WERI-Rb-1 (cell line): ENCODE results near the gene ATP2B2.
A peak's percentile ranks its signal among the peaks of the same experiment; 100 is the strongest.

ENCODE experiments used
- DNase-seq: peaks from one replicate; pipeline ENCODE4 v3.0.0-alpha.2; 2020
- H3K27ac ChIP-seq: fragments of 250-450 bp; sonication (Bioruptor Pico); 2 replicates; pipeline ENCODE4 v1.5.1; 2020; ENCODE audit warnings: mild to moderate bottlenecking, moderate library complexity
- H3K27me3 ChIP-seq: fragments of 250-450 bp; sonication (Bioruptor Pico); 2 replicates; pipeline ENCODE4 v1.5.1; 2021; ENCODE audit warnings: mild to moderate bottlenecking, low read depth, moderate library complexity; ENCODE audit not compliant: insufficient read depth, severe bottlenecking
- H3K36me3 ChIP-seq: fragments of 250-450 bp; sonication (Bioruptor Pico); 2 replicates; pipeline ENCODE4 v1.5.1; 2020; ENCODE audit warnings: mild to moderate bottlenecking, moderate library complexity
- H3K4me3 ChIP-seq: 2 replicates; pipeline ENCODE4 v1.5.1; 2011; ENCODE audit warnings: low read depth, mild to moderate bottlenecking, control low read depth, low read length
- H3K9me3 ChIP-seq: fragments of 250-450 bp; sonication (Bioruptor Pico); 2 replicates; pipeline ENCODE4 v1.5.1; 2021; ENCODE audit warnings: mild to moderate bottlenecking, moderate library complexity; ENCODE audit not compliant: severe bottlenecking
- TF ChIP-seq, protein P1 (sequence below): IDR thresholded peaks from 2 replicates; pipeline ENCODE4 v1.5.1; 2011; ENCODE audit warnings: low read depth, mild to moderate bottlenecking, control low read depth, inconsistent platforms, low read length

Gene ATP2B2

DNA sequence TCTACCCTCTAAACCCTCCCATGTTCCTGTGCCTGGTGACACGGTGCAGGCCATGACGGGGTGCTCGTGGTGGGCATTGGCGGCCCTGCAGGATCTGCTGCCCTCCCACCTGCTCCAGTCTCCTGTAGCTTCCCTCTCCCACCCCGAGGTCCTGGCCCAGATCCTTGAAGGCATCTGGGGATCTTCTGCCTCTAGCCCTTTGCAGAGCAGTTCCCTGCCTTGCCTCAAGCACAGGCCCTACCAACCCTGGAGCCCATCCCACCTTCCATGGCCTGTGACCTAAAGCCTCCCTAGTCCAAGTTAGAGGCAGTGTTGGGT, 157.0 kb downstream of the ATP2B2 start:
- Histone ChIP-seq H3K27ac (no peak overlapping the region), H3K36me3 (no peaks in the 10 kb centered on the region), H3K9me3 (no peaks in the 10 kb centered on the region), H3K27me3 (no peaks in the 10 kb centered on the region), H3K4me3 (no peak overlapping the region)
- TF ChIP-seq, protein P1, sequence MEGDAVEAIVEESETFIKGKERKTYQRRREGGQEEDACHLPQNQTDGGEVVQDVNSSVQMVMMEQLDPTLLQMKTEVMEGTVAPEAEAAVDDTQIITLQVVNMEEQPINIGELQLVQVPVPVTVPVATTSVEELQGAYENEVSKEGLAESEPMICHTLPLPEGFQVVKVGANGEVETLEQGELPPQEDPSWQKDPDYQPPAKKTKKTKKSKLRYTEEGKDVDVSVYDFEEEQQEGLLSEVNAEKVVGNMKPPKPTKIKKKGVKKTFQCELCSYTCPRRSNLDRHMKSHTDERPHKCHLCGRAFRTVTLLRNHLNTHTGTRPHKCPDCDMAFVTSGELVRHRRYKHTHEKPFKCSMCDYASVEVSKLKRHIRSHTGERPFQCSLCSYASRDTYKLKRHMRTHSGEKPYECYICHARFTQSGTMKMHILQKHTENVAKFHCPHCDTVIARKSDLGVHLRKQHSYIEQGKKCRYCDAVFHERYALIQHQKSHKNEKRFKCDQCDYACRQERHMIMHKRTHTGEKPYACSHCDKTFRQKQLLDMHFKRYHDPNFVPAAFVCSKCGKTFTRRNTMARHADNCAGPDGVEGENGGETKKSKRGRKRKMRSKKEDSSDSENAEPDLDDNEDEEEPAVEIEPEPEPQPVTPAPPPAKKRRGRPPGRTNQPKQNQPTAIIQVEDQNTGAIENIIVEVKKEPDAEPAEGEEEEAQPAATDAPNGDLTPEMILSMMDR = no peak
- DNase-seq = no peak

DNA sequence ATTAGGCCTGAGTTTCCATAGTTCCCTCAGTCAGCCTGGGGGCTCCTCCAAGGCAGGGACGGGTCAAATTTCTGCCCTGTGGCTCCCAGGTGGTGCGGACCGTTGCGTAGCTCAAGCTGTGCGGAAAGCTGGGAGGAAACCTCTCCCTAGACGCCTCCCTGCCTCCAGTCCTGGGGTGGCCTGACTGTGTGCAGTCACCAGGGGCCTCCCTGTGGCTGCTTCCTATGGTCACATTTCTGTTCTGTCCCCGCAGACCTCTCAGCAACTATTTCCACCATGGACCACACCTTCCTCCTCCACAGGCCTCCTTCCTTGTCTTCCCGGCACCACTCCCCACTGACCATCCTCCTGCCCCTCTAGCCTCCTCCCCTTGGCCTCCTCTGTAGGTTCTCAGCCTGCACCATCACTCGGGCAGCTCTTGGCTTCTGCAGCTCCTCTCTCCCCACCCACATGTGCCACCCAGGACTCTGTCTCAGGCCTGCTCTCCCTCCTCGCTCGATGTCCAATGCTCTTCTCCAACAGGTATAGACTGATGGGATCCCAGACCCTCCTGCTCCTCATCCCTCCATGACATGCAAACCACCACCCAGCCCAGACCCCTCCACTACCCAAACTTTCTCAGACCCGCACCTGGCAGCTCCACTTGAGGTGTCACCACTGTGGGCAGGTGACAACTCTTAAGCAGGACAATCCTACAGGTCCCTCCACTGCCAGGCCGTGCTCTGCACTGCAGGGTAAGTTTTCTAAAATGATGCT, 157.6 kb downstream of the ATP2B2 start:
- Histone ChIP-seq H3K9me3 (no peaks in the 10 kb centered on the region), H3K36me3 (no peaks in the 10 kb centered on the region), H3K4me3 (no peak overlapping the region), H3K27me3 (no peaks in the 10 kb centered on the region), H3K27ac (no peak overlapping the region)
- TF ChIP-seq, protein P1 = no peak
- no peak for DNase-seq

DNA sequence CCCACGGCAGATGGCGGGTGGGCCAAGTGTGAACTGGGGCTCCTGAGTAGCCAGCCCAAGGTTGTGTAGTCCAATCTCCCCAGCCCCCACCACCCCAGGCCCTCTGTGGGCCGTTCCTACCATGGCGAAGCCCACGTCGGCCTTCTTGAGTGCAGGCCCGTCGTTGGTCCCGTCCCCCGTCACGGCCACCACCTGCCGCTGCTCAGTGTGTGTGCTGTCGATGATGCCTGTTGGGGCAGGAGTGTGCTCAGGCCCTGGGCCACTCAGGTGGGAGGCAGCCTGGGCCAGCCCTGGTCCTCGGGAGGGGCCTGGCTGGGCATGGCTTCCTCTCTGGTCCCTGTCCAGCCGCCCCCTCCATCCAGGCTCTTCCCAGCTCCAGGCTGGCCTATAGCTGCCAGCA, 159.5 kb downstream of the ATP2B2 start:
- Histone ChIP-seq H3K9me3 (no peaks in the 10 kb centered on the region), H3K4me3 (no peak overlapping the region), H3K27ac (peak overlapping the region; percentile 16; the same call in 1 of the 2 replicates), H3K36me3 (no peaks in the 10 kb centered on the region), H3K27me3 (no peaks in the 10 kb centered on the region)
- no peak for DNase-seq
- TF ChIP-seq, protein P1 = no peak

DNA sequence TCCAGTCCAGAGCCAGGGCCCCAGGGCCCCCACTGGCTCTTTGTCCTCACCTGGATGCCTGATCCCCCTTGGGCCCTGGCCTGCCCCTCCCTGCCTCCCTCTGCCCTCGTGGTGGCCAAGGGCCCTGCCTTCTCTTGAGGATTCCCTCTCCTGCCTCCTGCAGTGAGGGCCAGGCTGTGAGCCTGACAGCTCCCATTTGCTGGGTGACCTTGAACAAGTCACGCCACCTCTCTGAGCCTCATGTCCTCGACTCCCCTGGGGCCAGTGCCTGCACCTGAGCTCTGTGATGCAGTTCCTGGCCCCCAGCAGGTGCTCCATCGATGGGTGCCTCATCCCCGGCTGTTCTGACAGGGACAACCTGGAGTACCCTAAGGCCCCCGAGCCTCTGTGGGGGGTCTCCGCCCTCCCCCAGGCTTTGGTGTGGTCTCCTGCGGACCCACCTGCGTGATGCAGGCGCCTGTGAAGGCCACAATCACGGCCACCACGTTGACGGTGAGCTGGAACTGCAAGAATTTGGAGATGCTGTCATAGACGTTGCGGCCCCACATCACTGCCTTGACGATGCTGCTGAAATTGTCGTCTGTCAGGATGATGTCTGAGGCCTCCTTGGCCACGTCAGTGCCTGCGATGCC, 160.3 kb downstream of the ATP2B2 start:
- TF ChIP-seq, protein P1 = no peak
- Histone ChIP-seq H3K27ac (no peak overlapping the region), H3K9me3 (no peaks in the 10 kb centered on the region), H3K36me3 (no peaks in the 10 kb centered on the region), H3K4me3 (no peak overlapping the region), H3K27me3 (no peaks in the 10 kb centered on the region)
- no peak for DNase-seq

DNA sequence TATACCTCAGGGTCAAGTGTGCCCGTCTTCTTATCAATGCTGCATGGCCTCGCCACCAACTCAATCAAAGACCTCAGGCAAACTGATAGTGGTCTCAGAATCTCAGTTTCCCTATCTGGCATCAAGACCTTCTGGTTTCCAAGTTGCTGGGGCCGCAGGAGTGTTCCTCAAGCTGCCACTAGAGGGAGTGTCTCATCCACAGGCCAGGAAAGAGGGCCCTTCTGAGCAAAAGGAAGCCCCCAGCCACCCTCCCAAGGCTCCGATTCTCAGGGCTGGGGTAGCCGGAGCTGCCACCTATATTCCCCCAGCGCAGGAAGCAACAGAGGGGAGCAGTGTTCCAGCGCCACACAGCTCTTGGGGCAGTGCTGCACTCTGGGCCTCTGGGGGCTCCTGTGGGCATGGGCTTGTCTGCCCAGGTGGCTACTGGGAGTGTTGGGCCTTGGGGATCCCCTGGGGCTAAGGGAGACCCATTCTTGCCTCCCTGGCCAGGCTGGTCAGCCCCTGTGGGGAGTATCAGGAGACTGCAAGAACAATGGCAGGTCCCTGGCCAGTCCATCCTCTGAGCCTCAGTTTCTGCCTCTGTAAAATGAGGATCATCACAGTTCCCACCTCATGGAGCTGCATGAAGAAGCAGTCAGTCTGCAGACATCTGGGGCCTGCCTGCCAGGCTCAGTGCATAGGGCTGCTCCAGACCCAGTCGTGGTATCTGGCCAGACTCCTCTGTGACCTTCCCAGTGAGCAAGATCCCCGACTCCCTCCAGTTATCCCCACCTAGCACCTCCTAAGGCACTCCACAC, 161.0 kb downstream of the ATP2B2 start:
- Histone ChIP-seq H3K27me3 (no peaks in the 10 kb centered on the region), H3K36me3 (no peaks in the 10 kb centered on the region), H3K27ac (no peak overlapping the region), H3K4me3 (no peak overlapping the region), H3K9me3 (no peaks in the 10 kb centered on the region)
- TF ChIP-seq, protein P1 = peak; percentile 91
- DNase-seq = peak; percentile 70
